ENCODE results near the gene FGB.
A peak's percentile ranks its signal among the peaks of the same experiment; 100 is the strongest.

Gene FGB

DNA sequence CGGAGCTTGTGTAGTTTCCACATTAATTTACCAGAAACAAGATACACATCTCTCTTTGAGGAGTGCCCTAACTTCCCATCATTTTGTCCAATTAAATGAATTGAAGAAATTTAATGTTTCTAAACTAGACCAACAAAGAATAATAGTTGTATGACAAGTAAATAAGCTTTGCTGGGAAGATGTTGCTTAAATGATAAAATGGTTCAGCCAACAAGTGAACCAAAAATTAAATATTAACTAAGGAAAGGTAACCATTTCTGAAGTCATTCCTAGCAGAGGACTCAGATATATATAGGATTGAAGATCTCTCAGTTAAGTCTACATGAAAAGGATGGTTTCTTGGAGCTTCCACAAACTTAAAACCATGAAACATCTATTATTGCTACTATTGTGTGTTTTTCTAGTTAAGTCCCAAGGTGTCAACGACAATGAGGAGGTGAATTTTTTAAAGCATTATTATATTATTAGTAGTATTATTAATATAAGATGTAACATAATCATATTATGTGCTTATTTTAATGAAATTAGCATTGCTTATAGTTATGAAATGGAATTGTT, at the start of gene FGB:
Gene FGB (plus strand): TSS at position 315 of the 558 bp plus-strand sequence. CDS start 8 bp downstream, at position 323.
- DNase-seq (ENCODE audit: low read depth in 2 of 2), result no peak

DNA sequence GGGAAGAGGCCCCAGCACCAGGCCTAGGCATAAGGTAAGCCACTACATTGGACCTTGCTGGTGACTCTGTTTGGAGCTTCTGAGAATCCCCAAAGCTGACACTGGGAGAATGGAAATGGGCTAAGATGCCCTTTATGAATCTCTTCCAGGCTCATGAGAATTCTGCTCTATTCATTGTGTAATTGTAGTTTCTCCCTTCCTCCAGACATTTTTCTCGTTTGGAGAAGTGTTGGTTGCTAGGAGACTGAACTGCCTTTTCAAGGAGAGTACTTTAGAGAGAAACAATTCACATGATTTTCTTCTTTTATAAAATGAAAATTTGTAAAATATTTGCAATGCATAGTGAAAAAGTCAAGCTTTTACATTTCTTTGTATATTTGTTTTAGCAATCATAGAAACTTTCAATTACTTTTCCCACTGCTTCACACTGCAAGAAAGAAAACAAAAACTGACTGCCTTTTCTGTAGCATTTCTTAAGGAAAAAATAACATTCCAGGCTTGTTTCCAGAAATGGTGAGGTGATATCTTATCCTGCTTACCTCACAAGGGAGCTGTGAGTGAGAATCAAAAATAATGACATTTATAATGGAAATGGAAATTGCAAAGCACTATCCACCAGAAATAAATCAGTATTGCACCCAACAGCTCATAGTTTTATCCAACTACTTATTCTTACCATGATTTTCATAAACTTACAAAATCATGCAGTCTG, 46.3 kb upstream of the FGB start:
- no peak for DNase-seq (ENCODE audit: low read depth in 2 of 2)

DNA sequence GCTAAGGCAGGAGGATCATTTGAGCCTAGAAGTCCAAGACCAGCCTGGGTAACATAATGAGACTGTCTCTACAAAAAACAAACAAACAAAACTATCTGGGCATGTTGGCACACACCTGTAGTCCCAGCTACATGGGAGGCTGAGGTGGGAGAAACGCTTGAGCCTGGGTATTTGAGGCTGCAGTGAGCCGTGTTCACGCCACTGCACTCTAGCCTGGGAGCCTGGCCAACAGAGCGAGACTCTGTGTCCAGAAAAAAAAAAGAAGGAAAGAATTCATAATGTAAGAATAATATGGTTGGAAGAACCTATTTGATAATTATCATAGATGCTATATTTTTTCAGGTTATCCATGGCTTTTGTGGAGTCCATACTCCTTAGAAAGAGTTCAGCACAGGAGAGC, 45.2 kb upstream of the FGB start:
- no peak for DNase-seq (ENCODE audit: low read depth in 2 of 2)

DNA sequence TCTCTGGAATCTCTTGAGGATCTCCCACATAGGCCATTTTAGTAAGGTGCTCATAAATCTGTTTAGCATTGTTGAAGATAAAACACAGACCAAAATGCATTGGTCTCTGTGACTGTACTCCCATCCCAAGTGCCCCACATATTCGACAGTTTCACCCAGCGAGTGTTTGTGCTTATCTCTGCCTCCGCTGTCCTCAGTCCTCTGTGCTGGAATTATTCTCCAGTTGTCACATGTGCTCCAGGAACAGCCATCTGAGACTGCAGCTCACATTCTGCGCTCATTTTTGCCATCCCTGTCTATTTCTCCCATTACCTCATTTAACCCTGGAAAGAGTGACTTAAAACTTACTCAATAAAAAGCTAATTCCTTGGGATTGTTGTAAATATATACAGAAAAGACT, 43.6 kb upstream of the FGB start:
- DNase-seq (ENCODE audit: low read depth in 2 of 2), result no peak

DNA sequence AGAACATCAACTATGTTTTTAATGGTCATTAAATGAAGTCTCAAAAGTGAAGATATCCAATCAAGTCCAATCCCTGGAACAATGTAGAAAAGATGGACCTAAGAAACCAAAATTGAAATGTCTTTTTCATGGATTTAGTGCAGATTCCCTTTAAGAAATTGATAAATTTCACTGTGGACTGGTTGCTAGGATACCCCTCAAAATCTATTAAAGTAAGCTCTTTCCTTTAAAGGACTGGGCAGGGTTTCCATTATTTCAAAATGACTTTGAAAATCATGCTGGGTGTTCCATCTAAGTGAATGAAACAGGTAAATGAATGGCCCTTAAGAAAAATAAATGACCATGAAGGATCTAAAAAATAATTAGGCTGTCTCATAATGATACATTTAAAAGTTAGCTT, 41.2 kb upstream of the FGB start:
- DNase-seq (ENCODE audit: low read depth in 2 of 2), result no peak

DNA sequence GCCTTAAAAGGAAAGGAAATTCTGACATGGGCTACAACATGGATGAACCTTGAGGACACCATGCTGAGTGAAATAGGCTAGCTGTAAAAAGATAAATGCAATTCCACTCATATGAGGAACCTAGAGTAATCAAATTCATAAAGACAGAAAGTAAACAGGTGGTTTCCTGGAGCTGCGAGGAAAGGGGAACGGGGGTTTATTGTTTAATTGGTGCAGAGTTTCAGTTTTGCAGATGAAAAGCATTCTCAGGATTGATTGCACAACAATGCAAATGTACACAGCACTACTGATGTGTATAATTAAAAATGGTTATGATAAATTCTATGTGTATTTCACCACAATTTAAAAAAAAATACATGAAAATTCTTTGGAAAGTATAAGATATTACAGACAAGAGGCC, 36.7 kb upstream of the FGB start:
- DNase-seq (ENCODE audit: low read depth in 2 of 2), result no peak

DNA sequence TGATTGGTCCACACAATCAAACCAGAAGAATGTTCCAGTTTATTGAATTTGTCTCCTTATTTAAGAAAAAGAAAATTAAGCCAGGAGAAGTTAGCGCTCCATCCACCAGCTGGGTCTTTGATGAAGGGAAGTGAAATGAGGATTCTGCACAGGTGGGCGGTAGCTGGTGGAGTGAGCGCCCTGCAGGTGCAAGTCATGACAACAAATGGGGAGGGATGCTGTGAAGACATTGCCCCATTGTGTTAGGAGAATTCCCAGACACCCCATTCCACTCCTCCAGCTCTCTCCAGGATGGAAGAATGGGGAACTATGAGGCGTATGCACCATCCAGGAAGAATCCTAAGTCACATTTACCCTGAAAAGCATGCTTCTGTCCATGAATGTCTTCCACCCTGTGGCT, 35.5 kb upstream of the FGB start:
- DNase-seq (ENCODE audit: low read depth in 2 of 2), result no peak

DNA sequence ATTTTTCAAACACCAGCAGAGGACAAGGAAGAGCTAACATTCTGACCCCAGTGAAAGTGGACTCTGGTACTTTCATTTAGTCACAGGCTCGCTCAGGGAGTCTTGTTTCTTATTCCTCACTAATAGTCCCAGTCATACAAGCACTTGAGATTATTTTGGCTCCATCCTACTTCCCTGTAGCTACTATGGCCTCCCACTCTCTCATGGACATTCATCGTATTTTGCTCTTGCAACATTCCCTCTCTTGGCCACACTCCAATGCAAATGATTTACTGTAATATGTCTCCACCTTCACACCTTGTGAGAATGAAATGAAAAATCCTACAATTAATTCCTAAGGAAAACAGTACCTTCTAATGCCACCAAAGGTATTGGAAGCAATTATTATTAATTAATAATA, 33.9 kb upstream of the FGB start:
- DNase-seq (ENCODE audit: low read depth in 2 of 2), result no peak

DNA sequence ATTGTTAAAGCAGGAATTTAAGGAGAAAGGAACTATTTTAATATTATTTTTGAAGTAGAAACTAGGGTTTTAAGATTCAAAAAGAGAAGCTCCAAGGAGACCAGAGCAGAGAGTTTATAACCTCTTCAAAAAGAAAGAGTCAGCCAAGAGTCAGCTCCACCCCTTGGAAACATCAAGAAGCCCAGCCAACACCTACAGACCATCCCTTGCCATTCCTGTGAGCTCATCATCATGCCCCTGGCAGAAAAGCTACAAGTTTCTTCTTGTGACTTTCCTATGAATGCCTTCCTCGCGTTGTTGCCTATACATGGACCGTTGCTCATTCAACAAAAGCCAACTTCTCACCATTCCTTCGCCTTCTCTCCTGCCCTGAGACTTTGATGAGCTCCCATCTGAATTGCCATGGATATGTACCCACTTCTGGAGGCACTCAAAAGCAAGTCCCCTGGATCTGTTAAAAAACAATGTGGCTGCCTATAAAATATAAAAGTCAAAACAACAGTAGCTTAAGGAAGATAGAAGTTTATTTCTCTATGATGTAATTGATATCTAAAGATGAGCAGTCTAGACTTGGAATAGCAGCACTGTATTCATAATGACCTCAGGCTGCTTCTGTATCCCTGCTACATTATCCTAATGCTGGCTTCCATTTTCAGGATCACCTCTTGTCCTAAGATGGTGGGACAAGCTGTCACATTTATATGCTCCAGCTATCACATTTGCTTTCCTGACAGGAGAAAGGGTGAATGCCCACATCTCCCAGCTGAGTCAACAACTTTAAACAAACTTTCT, 32.9 kb upstream of the FGB start:
- DNase-seq (ENCODE audit: low read depth in 2 of 2), result no peak

DNA sequence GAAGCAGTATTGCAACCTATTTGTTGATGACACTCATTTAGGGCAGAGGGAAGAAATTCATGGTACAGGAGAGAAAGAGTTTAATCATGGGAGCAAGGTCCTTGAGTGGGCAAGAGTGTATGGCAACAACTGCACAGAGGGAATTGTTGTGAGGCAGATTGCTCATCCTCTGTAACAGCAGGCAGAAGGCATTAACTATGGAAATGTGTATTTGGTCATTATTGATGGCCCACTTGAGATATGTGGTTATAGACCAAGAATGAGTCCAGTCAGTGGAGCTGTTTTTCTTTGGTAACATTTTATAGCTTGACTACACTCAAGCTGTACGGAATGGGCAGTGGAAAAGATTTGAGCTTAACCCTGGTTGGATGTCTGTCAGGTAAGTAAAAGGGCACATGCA, 28.5 kb upstream of the FGB start:
- no peak for DNase-seq (ENCODE audit: low read depth in 2 of 2)

DNA sequence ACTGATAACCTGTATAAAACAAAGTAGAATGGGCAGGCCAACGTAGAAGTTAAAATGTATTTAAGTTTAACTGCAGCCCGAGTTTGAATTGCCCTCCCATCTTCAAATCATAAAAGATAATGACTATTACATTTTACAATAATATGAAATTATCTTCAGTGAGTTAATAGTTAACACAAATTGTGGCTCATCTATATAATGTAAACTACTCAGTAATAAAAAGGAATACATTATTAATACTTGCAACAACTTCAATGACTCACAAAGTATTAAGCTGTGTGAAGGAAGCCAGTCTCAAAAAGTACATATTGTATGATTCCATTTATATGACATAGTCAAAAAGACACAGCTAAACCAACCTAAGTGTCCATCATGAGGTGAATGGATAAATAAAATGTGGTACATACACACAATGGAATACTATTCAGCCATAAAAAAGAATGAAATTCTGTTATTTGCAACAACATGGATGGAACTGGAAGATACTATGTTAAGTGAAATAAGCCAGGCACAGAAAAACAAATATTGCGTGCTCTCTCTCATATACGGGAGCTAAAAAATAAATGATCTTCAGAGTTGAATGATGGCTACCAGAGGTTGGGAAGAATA, 20.4 kb upstream of the FGB start:
- DNase-seq (ENCODE audit: low read depth in 2 of 2), result no peak

DNA sequence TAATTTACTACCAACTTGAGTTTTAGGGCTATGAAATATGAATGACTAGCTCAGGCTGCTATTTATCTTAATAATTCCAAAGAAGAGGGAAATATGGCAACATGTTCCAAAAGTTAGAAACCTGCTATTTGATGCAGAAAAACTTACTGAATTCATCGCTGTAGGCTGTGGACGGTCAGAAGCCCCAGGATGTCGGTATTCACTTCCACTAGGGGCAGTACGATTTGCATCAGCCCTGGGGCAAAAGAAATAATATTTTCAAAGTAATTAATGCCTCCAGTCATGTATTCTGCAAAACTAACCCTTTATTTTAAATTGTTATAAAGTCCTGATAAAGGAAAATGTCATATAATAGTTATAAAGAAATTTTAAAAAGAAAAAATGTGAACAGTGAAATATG, 17.1 kb upstream of the FGB start:
- DNase-seq (ENCODE audit: low read depth in 2 of 2), result no peak

DNA sequence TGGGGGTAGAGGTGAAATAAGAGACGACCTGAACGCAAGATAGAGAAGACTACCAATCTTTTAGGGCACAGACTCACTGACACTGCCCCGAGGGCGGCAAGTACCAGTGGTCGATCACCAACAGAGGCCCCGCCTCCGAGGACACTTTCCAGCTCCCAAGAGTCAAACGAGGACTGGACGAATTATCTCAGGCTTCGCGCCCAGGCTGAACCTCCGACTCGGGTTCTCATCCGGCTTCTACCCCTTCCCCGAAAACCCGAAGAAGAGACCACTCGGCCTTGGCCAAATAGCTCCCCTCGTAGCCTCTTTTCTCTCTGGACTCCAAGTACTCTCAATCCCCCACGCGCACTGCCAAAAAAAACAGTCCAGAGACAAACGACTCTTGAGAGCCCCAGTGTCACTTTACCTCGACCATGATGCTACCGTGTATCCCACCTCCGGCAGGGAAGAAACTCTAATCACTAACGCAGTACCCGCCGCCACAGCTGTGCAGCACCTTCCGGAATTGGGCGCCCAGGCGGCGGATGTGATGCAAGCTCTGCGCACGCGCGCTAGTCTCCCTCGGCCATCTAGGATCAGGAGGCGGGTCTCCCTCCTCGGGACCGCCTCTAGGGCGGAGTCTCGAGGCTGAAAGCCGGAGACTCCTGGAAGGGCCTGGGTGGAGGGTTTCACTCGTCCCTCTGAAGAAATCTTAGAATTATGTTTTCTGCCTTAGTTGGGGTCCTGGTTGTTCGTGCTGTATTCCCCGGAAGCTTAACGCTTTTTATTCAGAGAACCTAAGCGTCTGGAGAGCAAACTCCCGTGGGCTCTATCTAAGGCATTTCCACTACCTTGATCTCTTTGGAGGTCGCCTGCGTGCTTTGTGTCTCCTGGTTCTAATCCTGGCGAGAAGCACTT, 12.7 kb upstream of the FGB start, which contains the start of gene PLRG1:
Gene PLRG1 (minus strand): TSS at position 507 of the 897 bp plus-strand sequence. CDS start 92 bp downstream, at position 415.
- DNase-seq (ENCODE audit: low read depth in 2 of 2), result peak; percentile 86 to 90

DNA sequence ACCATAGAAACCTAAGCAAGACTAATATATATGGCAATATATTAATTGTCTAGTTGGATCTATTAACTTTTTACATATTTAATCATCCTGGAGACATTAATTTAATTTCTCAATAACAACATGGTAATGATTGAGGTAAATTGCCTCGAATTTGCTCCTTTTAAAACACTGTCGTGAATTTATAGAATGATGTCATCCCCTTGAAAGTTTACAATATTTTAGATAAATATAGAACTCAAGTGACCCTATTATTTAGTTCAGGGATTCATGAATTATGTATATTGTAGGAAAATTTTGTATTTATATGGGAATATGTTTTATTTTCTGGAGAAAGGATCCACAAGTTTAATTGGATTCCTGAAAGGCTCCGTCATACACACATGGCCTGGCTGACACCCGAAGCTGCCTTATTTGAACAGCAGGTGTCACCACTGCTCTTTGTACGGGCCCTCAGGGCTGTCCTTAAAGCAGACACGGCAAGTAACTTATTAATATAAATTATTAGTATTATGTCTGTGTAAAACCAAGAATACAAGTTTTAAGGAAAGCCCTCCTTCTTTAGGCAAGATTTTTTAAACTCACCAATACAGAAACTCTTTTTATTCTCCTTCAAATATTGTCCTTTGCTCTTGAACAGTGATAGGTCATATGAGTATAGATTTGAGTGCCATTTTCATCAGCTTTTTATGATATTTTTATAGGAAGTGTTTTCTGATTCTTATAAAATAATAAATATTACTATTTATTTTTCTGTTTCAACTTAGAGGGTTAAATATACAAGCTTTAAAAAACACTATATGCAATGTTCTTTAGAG, 10.7 kb upstream of the FGB start:
- DNase-seq (ENCODE audit: low read depth in 2 of 2), result peak; percentile 34 to 38

DNA sequence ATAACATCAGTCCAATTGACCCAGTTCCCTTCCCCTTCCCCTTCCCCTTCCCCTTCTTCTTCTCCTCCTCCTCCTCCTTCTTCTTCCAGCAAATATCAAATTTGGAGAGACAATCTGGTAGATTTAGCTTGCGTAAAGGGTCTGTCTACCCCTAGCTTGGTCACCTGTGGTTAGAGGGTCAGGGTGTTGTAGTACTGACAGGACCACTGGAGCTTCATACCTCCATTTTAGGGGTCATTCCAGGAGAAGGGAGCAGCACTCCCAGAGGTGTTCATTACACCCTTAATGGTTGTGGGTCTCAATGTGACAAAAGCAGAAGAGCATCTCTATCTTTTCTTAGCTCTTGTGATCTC, 3.7 kb upstream of the FGB start:
- no peak for DNase-seq (ENCODE audit: low read depth in 2 of 2)

DNA sequence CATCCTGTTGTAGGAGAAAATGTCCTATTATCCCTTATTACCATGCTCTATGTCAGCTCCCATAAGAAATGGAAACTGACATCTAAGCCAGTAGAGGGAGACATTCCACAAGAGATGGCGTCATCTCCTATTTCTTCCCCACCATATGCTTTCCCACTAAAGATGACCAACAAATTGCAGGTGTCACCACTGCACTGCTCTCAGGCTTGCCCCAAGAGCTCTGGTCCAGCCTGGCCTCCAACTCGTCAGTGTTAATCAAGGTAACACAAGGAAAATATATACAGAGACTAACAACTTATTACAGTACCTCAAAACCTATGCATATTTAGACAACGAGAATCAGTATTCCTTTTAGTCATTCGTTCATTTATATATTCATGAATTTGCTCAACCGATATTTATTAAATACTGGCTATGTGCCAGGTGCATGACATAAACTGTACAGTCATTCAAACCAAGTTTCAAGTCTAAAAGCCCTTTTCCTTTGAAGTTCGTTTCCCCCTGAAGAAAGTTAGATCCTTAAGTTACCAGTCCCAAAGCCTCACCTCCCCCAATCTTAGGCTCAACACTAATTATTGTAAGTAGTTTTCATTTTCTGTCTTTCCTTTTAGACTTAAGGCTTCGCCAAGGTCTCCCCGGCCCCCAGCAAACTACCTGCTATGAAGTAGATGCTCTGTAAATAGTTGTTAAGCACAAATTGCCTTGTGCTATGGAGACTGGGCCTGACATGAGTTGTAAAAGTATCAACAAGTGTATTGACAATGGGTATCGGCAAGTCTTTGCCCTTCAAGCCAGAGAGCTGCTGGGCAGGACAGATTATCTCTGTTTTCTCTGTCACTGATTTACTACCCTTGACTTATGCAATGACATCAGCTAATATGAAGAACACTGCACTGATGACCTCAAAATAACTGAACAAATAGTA, 3.1 kb upstream of the FGB start:
- no peak for DNase-seq (ENCODE audit: low read depth in 2 of 2)

DNA sequence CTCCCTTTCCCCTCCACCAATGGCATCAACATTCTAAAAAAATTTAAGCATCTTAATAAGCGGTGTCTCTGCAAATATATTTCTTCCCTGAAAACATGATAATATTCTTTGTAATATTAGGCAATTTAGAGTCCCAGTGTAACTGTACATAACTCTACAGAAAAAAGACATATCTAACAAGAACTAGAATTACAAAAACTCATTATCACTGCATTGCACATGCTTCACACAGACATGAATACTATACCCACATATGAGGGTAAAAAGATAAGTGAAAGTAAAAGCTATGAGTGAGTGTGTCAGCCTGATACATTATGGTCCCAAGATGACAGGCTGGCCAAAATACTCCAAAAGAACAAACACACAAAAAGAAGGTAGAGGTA, 2.4 kb upstream of the FGB start:
- DNase-seq (ENCODE audit: low read depth in 2 of 2), result no peak

DNA sequence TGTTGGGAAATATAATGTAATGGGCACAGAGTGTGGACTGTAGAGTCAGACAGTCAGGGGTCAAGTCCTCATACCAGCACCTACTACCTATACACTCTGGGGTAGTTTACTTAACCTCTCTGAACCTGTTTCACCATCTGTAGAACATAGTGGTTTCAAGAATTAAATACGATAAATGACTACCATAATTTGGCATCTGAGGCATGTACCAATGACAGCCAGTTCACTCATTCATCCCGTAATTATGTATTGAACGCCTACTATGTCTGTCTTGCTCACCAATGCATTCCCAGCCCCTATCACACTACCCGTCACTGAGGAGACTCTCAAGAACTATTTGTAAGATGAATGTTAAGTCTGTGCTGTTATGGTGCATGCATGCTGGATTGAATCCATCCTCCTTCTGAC, 2.0 kb upstream of the FGB start:
- no peak for DNase-seq (ENCODE audit: low read depth in 2 of 2)

DNA sequence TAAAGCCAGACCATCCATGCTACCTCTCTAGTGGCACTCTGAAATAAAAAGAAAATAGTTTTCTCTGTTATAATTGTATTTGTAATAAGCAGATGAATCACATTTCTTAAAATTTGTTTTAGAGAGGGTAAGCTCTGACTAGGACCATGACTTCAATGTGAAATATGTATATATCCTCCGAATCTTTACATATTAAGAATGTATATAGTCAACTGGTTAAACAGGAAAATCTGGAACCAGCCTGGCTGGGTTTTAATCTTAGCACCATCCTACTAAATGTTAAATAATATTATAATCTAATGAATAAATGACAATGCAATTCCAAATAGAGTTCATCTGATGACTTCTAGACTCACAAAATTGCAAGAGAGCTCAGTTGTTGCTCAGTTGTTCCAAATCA, 1.5 kb downstream of the FGB start:
- no peak for DNase-seq (ENCODE audit: low read depth in 2 of 2)

DNA sequence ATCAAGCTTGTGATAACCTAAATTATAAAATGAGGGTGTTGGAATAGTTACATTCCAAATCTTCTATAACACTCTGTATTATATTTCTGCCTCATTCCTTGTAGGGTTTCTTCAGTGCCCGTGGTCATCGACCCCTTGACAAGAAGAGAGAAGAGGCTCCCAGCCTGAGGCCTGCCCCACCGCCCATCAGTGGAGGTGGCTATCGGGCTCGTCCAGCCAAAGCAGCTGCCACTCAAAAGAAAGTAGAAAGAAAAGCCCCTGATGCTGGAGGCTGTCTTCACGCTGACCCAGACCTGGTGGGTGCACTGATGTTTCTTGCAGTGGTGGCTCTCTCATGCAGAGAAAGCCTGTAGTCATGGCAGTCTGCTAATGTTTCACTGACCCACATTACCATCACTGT, 2.9 kb downstream of the FGB start:
- no peak for DNase-seq (ENCODE audit: low read depth in 2 of 2)
